DMS79 (cell line): ENCODE measurements around the gene SEC22C.
"Not testable (repeated sequence)": the region's sequence is repeated elsewhere in the genome, so short reads cannot be mapped to it uniquely, and the experiment has no call there.

ENCODE experiments used
- DNase-seq: peaks from one replicate; lab custom pipeline; 2025; lab: John Stamatoyannopoulos, UW

SEC22C gene

DNA sequence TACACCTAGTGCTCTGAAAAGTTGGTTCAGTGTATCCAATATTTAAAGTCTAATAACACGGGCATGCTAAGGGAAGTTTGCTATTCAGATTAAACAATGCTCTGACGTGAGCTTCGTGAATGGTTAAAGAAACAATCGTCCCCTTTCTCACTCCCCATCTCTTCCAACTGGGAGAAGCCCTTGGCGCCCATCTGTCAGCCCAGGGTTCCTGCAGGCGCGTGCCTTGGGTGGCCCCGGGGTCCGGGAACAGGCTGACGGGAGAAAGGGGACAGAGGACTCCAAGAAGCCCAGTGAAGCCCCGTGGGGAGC, 413 bp downstream of the SEC22C start:
- DNase-seq: no peak

DNA sequence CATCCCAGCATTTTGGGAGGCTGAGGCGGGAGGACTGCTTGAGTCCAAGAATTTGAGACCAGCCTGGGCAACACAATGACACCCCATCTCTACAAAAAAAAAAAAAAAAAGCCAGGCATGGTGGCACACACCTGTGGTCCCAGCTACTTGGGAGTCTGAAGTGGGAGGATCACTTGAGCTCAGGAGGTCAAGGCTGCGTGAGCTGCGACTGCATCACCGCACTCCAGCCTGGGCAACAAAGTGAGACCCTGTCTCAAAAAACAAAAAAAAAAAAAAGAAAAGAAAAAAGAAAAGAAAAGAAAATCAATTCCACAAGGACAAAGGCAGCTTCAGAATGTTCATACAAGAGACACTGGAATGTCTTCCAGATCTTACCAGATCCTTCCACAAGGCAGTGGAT, 2.4 kb downstream of the SEC22C start:
- not testable (repeated sequence) for DNase-seq

DNA sequence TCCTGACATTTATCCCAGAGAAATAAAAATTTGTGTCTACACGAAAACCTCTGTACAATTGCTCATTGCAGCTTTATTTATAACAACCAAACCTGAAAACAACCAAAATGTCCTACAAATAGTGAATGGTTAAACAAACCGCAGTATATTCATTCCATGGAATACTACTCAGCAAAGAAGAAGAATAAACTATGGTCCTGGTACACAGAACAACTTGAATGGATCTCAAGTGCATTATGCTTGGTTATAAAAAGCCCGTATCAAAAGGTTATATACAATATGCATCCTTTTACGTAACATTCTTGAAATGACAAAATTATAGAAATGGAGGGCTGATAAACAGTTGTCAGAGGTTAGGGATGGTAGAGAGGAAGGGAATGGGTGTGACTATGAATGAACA, 3.7 kb downstream of the SEC22C start:
- no peak for DNase-seq

DNA sequence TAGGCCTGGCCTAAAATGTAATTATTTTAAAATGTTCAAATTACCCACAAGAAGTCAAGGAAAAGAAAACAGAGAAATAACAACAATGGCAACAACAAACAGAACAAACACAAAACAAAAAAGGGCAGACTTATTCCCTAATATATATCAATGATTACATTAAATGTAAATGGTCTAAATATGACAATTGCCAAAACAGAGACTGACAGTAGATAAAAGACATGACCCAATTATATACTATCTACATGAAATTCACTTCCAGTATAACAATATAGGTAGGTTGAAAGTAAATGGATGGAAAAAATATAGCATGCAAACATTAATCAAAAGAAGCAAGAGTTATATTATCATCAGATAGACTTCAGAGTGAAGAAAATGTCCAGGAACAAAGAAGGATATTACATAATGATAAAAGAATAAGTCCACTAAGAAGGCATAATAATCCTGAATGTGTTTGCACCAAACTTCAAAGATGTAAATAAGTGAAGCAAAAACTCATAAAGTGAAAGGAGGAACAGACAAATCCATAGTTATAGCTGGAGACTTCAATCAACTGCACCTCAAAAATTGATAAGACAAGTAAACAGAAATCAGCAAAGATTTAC, 6.5 kb downstream of the SEC22C start:
- DNase-seq: no peak

DNA sequence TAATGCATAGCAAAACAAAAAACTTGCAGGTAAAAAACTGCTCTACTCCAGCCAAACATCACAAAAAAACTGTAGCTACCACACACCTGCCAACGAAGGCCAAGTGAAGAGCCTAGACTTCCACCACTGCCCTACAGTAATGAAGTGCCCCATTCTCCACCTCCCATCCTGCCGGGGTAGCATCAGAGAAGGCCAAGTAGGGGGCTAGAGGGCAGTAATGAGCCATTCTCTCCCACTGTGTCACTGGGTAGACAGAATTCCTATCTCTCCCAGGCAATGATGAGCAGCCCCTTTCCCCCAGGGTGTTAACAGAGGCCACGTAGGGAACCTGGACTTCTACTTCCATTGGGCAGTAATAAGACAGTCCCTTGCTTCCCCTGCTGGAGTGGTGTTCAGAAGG, 9.5 kb downstream of the SEC22C start:
- no peak for DNase-seq

DNA sequence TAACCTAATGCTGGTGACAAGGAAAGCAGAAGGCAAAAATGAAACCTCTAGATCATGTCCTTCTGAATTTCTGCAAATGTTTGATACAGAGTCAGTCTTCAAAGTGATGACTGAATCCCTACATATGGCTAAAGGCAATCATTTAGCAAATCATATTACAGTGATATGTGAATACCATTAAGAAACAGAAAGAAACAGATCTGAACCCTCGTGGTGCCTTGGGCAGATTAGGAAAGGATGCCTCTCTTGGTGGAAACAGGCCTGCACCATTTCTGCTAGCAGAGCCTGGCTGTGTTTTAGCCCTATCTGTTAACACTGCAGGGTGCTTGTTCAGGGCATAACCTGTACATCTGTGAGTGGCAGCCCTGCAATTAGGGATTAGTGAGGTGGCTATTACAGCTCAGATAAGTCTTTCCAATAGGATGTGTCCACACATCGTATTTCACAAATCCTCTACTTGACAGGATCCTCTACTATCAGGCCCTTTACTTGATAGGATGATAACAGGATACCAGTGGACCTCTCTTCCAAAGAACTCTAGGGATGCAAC, 12.1 kb downstream of the SEC22C start:
- no peak for DNase-seq

DNA sequence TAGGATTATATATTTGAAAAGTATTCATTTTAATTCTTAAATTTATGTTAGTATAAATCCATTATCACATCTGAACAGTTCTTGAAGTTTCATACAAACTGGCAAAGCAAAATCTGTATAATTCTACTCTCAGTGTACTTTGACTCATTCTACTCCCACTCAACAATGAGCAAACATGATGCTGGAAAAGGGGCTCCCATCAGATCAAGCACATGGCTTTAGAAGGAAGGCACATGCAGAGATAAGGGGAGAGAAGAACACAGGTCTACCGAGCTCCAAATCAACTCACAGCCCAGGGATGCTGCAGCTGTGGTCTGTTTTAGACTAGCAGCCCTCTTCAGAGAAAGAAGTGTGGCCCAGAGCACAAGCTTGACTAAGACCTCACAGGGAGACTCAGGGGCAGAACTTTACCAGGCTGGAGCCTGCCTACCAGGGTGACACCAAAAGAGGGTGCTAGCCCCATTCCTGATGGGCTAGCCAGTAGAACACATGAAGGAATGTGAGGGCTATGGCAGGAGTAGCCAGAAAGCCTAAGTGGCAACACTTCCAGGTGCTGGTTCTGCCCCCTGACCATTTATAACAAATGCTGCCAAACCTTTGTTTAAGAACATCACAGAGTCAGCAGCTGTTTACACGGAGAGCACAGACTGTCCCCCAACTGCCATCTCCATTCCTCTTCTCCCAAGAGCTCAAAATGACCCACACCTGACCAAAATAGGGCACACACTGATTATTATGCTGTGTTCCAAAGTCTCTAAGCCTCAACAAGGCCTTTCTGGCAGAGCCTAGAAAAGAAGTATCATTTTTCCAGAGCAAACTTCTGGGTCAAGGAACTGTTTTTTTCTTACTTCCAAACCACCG, 19.5 kb downstream of the SEC22C start:
- no peak for DNase-seq

DNA sequence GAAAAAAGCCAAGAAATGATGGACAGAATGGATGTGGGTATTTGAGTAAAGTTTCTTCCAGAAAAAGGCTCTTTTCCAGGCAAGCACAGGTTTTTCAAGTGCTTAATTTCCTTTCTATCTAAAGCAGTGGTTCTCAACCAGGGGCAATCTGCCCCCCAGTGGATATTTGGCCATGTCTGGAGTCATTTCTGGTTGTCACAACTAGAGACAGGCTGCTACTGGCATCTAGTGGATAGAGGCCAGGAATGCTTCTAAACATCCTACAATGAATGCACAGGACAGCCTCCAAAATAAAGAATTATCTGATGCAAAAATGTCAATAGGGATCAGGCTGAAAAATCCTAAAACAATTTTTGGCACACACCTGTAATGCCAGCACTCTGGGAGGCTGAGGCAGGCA, 23.9 kb downstream of the SEC22C start:
- no peak for DNase-seq

DNA sequence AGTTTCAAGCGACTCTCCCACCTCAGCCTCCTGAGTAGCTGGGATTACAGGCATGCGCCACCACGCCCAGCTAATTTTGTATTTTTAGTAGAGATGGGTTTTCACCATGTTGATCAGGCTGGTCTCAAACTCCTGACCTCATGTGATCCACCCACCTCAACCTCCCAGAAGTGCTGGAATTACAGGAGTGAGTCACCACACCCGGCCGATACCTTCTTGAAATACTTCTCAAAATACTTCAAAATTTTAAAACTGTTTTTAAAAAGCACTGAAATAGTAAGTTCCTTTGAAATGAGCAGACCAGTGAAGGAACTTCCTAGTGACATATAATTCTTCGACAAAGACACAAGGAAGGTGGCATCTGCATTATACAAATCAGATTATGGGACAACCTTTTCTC, 24.9 kb downstream of the SEC22C start:
- not testable (repeated sequence) for DNase-seq

DNA sequence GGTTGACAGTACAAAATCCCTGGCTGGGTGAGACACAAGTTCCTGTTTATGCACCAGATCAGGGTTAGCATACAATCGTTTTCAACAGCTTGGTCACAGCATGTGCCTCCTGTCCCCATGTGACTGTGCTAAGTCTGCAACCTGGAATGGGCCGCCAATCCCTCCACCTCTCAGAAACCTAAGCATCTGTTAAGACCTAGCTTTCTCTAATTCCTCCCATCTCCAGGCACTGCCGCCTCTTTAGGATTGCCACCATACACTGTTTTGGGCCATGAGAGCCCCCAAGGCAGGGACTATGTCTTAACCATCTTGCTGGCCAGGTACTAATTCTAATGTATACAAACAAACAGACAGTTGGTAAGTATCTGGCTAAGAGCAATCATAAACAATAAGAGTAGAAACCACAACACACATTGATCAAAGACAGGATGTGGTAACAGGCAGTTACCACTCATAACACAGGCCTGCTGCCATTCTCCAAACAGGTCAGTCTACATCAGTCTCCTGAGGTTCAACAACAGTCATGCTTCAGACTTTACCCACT, 25.6 kb downstream of the SEC22C start:
- no peak for DNase-seq

DNA sequence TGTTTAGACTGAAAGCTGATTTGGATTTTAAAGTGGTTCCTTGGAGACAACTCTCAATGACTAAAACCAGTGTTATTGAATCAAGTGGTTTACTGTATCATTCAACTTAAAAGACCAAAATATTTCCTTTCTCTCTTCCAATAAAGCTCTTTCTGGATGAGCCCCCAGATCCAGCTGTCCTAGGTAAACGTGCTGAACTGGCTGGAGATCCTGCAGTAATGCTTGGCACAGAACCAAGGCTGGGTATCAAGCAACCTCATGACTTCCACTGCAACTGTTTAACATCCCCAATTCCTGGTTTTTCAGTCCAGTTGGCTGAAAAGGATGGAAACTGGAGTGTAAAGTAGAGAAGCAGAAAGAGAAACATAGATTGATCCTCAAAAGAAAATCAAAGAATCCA, 28.9 kb downstream of the SEC22C start:
- DNase-seq: no peak

DNA sequence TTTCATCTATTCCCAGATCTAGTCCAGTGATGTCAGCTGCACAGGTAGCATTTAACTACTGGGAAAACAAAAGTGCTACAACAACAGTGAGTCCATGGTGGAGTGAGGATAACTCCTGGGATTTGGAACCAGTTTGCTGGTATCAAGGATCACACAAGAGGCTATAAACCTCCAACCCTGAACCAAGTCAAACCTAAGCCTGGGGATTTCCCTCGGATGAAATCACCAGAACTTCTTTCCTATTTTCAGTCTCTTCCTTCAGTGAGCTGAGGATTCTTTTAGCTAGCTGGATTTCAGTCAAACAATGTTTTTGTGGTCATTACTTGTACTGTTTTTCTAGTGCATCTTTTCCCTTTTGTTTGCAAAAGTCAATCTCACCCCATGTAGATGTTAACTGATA, 31.5 kb downstream of the SEC22C start:
- DNase-seq: no peak

DNA sequence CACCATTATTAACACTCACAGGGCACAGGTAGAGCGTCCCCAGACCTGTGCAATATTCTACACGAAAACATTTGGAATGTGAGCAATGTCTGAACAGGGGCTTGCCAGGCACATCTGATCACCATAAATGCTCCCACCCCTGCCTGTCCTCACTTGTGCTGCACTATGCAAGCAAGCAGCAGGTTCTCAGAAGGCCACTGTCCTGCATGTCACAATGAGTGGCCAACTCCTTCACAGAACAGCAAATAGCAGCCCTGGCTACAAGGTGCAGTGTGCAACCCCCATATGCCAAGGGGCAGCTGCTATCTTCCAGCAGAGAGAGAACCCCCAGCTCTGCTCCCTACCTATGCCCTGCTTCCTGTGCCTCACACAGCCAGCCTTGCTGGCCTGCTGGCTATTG, 32.6 kb downstream of the SEC22C start:
- DNase-seq: no peak

DNA sequence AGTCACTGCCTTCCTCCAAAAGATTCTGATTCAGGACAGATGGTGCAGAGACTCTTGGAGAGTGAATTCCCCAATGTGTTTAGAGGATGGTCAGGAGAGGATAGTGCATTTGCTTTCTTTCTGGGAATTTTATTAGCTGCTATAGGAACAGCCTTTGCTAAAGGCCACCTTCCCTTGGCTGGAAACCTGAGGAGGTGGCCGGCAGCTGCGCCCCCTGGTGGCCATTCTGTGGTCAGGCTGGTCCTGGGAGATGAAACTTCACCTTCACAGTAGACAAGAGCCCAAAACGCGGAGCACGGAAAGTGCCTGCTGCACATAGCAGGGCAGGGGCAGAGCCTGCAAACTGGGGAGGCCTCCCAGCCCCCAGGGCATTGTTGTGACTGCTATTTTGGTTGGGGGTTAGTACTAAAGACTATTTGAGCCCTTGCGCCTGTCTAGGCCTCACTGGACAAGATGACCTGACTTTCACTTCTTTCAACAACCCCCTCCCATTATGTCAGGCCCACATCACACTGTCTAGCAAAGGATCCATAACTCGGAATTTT, 34.3 kb downstream of the SEC22C start:
- no peak for DNase-seq

DNA sequence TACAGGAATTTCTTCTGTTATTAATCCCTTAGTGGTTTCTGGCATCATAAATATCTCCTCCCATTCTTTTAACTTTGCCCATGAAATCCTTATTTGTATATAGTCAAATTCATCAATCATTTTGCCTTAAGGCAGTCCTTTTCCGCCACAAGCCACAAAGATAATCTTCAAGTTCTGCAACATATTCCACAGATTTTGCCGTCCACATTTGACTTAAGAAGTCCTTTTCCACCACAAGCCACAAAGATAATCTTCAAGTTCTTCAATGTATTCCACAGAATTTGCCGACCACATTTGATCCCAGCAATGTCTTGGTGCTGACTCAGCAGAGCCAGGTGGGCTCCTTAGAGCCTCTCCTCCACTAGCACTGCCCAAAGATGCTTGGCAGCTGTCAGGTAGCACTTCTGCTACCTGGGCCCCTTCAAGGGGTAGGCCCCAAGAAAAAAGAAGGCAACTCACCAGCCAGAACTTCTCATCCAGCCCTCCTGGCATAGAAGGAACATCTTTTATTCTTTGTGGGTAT, 35.0 kb downstream of the SEC22C start:
- DNase-seq: no peak

DNA sequence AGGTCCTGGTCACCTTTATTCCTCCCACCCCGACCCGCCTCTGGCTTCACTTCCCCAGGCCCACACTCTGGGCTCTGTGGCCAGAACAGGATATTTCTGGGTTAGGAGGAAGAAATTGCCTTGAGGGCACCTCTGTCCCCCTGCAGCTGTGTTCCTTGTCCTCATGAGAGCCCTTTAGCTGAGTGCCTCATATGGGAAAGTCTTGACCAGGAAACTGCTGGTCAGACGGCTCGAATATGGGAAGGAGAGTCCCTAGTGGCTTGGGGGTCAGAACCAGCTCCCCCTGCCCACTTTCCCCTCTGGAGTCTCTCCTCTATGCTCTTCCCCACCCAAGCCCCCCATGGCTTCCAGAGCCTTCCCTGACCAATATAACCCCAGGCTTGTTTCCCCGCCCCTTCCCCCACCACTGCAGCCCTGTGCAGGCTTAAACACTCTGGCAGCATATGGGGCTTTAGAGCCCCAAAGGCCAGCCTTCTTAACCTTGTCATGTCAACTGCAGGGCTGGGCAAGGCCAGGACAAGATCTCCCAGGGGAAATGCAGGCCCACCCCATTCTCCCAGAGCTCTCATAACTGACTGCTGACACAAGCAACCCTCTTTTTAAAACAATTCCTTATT, 36.4 kb downstream of the SEC22C start:
- no peak for DNase-seq

DNA sequence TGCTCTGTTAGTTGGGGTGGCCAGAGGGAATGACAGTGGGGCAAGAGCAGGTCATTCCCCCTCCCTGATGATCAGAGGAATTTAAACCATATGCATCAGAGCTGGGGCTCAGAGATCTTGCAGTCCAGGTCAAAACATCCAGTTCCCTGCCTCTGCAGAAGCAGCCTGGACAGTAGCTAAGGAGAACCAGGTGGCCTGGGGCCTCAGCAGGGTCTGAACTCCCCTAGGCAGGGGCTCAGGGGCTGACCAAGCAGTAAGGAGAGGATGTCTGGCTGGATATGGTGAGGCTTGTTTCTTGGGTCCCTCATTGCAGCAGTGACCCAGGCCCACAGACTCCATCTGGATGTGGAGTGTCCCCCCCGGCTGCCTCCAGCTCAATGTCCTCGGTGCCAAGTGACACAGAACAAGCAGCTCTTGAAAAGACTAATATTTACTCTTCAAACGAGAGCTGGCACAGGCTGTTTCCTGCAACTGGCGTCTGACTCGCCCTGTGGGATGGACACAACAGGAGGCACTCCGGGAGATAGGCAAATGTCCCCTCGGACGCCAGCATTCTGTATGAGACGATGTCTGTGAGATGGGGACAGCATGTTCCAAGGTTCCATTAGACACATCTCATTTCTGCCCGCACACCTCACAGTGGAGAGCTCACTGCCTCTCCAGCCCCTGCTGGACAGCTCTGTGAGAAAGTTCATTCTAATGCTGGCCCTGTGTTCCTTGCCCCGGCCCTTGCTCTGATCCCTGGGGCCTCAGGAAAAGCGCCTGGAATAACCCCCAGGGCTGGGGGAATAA, 37.1 kb downstream of the SEC22C start:
- DNase-seq: peak; percentile 38

DNA sequence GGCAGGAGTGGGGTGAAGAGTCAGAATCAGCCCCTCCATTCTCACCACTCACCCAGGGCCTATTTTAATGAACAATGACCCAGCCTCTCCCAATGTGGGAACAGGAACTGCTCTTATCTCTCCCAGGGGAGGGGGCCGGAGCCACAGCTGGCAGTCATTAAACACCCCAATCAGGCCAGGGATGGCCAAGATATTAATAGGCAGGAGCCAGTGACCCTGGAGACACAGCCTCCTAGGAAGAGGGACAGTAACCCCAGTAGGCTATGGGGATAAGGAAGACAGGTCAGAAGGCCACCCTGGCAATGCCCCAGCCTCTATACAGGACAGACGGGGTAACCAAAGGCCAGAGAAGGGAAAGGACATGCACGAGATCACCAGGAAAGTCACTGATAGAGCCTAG, 40.7 kb downstream of the SEC22C start:
- no peak for DNase-seq

DNA sequence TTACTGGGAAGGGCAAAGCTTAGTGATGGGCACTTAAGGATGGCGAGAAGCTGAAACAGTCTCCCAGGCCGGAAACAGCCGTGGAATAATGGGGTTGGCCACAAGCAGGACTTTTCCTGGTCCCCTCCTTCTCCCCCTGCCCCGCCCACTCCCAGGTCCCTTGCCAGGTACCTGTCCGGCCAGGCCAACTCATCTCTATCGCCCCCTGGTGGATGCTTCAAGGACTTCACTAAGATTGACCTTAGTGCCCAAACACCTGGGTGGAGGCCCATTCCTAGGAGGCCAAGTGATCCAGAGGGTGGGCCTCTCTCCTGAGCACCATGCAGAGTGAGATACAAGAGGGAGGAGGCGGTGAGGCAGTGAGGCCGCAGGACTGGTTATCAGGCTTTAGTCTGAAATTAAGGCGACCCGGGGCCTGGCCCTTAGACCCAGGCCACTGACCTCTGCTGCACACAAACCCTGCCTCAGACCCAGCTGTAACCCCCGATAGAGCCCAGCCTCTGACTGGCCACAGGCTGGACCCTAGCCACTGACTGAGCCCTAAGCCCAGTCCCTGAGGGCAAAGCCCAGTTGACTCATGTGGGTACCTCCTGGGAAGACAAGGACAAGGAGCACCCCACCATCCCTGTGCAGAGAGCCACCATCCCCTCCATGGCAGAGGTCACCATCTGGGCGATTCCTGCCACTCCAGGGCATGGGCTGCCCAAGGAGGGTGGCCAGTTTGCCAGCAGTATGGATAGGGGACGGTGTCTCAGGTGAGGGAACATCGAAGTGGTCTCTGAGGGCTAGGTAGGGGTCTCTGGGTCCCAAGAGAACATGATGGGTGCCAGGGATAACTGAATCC, 41.7 kb downstream of the SEC22C start:
- no peak for DNase-seq

DNA sequence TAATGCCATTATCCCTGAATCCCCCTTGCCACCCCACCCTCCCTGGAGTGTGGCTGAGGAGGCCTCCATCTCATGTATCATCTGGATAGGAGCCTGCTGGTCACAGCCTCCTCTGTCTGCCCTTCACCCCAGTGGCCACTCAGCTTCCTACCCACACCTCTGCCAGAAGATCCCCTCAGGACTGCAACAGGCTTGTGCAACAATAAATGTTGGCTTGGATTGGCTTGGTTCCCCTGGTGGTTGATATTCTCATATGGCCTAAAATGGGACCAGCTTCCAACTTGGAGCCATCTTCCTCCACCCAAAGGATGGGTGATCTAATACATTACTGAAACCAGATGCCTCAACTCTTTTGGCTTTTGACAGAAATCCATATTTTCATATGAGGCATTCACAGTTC, 44.4 kb downstream of the SEC22C start:
- no peak for DNase-seq
